Amniotic stem cell (primary cell): ENCODE data around the gene CNTNAP2.
"Not testable (repeated sequence)": the region's sequence is repeated elsewhere in the genome, so short reads cannot be mapped to it uniquely, and the experiment has no call there.

Source experiments
- DNase-seq: peaks from one replicate; lab custom pipeline; 2025; lab: John Stamatoyannopoulos, UW

CNTNAP2 gene

DNA sequence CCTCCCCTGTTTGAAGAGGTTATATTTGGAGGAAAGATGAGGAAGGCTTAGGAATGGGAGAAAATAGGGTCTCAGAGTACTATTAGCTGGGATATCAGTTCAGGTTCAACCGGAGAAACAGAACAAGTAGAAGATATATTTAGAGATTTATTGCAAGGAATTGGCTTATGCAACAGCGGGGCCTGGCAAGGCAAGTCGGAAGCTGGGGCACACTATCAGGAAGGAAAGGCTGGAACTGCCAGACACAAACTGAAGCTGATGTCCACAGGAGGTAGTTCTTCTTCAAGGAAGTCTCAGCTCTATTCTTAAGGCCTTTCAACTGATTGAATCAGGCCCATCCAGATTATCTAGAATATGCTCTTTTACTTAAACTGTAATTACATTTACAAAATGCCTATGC, 1534.4 kb downstream of the CNTNAP2 start:
- DNase-seq = no peak

DNA sequence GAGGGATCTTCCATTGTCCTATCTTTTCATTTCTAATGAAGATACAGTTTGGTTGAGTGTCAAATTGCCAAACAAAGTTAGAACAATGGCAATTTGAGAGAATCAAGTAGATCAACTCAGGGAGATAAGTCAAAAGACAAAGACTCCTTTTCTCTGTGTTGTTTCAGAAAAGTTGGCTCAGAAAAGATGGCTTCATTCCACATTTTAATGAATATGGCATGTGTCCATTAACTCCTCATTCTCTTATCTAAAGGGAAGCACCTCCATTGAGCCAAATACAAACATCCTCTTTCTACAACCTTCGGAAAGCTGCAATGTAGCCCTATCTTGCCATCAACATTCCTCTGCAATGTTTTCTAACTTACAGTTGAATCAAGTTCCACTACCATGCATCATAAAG, 1535.0 kb downstream of the CNTNAP2 start:
- DNase-seq = no peak

DNA sequence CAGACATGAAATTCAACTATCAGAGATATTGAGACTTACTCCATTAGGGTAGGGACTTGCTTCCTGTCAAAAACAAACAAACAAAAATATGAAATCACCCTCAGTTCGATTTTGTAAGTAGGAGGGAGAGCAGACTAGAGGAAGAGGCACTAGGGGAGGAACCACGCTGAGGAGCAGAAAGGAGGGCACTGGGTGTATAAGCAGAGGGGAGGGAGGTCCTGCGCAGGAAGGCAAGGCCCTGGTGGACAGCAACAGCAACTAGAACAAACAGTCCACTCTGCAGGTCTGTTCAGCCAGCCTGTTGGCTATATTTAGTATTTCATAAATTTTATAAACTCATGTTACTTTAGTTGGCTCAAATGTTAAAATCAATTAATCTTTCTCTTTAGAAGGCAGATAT, 1536.9 kb downstream of the CNTNAP2 start:
- no peak for DNase-seq

DNA sequence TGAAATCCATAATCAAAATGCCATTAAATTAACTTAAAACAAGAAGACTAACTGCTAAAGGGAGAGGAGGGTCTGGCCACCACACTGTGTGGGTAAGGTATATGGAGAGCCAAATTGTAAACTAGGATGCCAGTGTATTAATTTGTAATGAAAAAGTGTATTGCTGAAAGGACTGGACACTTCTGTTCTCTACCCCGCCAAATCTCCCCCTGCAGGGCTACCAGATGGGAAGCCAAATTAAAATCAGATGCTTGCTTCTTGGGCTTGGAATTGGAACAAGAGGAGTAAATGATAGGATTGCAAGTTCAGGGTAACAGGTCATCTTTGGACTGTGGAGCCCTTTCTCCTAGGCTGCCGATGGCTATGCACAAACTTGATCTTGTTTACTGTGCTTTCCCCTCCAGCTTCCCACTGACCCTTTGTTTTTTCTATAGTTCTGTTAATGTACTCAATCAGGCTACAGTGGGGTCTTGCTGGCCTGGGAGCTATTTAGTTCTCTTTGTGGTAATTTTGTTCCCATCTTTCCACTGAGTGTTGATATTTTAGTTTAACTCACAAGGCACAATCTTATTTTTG, 1541.9 kb downstream of the CNTNAP2 start:
- DNase-seq = no peak

DNA sequence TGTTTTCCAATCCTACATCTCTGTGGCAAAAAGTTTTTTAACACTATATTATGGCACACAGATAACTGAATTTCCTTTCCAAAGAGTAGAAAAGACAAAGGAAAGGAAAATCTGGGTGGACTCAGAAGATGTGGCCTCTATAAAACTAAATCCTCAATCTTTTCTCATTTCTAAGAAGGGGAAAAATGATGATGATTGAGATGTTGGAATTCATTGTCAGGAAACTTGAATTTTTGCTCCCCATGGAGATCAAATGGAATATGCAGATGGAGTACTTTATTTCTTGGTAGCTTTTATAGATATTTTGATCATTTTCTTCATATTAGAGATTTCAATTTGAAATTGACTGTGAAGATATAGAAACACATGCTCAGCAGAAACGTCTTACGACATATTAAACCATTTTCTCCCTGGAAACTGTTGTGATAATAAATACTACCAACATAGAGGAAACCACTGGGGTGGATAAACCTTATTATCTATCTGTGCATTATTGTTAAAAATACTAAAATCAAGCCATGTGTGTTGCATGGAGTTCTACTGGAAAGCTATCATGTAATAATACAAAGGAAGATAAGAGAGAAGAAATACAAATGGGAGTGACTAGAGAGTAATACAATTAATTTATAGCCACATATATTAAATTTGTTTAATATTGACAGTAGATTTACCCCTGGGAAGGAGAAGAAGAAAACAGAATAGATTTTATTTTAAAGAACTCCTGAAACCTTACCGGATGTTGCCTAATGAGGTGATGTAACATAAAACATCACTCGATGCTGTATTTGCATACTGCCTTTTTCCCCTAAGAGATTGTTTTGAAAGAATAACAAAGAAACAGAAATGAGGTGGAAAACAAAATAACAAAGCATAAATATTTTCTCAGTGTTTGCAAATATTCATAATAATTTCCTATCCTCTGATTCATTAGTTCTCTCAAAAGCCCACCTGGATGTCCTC, 1542.7 kb downstream of the CNTNAP2 start:
- no peak for DNase-seq

DNA sequence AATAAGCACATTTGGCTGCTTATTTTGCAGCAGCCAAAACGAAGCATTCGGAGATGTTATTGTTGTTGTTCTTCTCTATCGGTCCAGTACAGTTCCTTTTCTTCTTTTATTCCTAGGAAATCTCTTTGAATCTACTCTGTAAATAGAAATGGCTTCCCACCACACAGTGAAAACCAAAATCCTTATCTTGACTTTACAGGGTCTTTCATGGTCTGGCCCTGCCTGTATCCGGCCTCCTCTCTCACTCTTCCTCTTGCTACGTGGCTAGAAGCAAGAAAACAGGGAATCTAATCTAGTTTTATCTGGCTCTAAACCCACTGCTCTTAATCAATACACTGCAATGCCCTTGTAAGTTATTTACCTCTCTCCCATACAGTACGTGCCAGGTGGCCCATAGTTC, 1547.9 kb downstream of the CNTNAP2 start:
- DNase-seq = no peak

DNA sequence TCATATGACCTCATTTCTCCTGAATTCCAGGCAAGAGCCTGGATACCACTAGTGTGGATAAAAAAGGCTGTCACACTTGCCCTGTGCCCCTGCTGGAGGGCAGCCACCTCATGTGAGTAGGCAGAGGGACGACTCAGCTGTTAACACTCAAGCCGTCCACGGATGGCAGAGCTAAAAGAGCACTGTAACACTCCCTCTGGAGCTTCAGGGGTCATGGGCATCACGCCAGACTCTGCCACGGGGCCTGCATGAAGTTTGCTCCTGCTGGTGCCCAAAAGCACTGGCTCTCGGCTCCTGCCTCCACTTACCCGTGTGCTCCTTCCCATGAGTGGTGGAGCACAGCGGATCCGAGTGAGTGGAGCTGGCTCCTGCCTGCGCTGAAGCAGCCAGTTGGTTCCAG, 1554.2 kb downstream of the CNTNAP2 start:
- DNase-seq = no peak

DNA sequence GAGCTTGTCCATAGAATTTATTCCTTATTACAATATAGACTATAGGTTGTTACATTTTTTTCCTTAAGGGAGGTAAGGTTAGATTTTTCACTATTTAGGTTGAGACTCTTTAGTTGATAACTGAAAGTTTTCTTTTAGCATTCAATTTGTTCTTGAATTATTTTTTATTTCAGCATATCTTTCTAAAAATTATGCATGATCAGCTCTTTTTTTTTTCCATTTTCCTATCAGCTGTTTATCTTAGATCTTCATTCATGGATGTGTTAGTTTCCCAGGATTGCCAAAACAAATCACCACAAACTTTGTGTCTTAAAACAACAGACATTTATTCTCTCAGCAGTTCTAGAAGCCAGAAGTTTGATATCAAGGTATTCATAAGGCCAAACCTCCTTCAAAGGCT, 1558.1 kb downstream of the CNTNAP2 start:
- DNase-seq = no peak

DNA sequence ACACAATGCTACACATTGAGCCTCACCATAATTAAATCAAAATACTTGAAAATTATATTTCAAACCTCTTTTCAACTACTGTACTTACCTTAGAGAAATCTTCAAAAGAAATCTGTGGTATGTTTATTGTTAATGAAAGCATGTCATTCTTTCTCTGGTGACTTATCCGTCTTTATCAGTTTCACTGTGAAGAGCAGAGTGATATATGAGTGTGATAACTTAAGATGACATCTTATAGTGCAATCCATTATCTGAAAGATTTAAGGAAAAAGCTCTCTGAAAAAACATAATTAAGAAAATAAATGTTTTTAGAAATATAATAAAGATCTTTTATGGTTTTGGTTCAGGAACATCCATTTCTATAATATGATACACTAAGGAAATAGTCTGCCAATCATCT, 1562.3 kb downstream of the CNTNAP2 start:
- no peak for DNase-seq

DNA sequence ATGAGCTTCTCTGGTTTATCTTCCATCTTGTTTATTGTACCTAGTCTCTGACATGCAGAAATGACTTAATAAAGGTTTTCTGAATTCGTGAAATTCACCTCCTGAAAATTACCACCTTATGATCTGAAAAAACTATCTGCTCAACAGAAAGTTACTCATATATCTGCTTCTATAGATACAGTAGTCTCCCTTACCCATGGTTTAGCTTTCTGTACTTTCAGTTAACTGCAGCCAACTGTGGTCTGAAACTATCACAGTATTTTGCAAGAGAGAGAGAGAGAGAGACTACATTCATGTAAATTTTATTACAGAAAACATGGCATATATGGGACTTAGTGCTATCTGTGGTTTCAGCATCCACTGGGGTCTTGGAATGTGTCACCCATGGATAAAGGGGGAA, 1564.9 kb downstream of the CNTNAP2 start:
- DNase-seq = no peak

DNA sequence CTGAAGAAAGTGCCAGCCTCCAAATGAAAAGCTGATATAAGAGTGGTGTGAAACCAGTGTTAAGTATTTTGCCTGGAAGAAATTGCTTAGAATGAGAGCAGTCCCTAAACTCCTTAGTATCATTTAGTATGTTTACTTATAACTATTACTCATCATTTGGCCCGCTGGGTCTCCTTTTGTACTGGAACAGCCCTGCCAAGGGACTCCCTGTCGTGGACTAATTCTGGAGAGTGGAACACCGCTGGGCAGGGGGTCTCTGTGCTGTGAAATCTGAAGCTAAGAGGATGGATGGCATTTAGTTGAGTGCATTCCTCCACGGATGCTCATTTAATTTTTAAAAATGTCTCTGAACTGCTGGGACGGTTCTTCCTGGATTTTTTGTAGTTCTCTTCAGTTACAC, 1584.1 kb downstream of the CNTNAP2 start:
- DNase-seq = no peak

DNA sequence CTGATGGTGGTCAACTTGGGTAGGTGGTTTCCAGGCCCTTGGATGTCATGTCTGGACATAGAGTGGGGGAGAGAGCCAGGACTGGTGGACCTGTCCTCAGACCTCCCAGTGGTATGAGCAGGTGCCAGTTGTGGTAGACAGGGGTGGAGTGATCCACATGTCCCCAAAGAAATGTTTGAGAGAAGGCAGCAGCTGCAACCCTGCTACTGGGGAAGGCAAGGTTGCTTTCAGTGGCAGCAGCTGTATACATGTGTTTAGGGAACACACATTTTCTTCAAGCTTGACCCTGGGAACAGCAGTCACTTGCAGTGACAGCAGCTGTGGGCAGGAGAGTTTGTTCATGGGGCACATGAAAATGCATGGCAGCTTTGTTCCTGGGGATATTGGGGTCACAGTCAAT, 1591.3 kb downstream of the CNTNAP2 start:
- DNase-seq = no peak

DNA sequence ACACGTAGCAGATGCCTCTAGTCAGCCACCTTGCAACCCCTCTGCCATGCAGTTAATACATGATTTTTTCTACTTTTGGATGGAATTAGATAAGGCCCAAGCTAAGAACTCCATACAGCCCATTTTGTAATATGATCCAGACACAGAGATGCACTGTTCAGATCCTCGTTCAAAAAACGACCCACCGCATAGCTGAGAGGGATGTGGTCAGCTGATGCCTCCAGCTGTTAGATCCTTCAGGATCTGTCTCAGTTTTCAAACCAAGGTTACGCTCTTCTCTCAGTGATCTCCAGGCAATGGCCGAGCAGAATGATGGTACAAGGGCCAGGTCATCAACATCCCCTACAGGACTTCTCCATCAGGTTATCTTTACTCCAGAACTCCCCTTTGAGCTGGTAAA, 1592.3 kb downstream of the CNTNAP2 start:
- no peak for DNase-seq

DNA sequence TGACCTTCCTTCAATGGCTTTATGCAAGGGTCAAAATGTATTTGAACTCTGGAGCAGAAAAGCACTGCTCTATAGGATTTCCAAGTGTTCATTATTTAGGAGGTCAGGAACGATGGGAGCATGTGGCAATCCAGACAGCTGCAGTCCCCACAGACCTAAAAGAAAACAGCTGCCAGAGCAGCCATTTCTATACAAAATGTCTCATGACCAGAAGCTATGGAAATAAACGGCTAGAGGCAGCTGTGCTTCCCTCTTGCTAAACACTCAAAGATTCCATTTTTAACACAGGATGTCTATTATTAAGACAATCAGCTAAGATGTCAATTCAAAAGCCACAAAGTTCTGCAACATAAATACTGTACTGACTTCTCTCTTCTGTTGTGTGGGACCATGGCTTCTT, 1594.8 kb downstream of the CNTNAP2 start:
- DNase-seq = no peak

DNA sequence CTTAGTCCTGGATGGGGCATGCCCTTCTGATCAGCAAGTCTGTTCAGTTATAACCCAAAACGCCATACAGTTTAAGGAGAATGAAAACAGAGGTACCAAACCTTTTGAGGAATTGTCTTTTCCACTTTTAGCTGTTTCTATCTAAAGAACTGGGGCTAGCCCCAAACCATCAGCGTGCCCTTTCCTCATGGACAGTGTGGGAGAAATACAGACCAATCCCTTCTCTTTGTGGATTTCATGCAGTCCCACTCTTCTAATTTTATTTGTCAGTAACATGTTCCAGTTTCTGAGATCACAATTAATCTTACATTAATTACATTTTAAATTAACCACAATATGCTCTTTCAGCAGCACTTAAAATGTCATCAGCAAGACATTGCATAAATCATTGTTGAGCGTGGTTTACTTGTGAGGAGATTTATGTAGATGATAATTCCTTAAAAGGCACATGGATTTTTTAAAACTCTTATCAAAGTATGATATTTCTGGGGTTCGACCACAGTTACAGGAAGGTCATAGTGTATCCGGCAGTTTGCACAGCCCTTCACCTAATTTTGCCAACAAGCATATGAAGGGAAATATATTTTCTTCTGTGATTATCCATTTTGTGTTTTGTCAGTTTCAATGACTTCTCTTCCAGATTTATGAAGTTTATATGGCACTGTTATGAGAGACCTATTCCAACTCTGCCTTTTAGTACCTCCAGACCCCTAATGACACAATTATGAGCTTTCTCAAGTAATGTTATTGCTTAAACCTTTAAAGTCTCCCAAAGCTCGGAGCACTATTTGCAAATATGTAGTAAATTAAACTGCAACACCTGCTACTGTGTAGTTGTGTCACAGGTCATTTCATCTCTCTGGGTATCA, 1605.6 kb downstream of the CNTNAP2 start:
- no peak for DNase-seq

DNA sequence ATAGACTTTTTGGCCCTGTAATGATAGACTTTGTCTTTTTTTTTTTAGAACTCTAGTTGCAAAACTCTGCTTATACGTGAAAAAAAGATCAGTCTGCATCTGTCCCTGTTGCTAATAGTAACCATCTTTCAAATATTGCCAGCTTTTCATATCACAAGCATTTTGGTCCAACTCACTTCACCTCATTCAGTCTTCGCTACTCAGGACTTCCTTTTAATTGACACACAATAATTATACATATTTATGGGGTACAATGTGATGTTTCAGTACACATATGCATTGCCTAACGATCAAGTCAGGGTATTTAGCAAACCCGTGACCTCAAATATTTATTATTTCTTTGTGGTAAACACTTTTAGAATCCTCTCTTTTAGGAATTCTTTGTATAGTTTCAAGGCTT, 1606.9 kb downstream of the CNTNAP2 start:
- no peak for DNase-seq

DNA sequence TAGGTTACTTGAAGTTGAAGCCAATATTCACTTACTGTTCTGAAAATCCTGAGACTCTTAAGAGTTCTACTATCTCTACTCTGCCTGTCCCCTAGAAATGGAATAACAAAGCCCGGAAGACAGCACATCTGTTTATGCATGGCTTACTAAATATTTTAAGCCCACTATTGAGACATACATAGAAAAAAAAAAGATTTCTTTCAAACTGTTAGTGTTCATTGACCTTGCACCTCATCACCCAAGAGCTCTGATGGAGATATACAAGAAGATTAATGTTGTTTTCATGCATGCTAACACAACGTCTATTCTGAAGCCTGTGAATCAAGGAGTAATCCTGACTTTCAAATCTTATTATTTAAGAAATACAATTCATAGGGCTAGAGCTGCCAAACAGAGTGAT, 1614.7 kb downstream of the CNTNAP2 start:
- DNase-seq = no peak

DNA sequence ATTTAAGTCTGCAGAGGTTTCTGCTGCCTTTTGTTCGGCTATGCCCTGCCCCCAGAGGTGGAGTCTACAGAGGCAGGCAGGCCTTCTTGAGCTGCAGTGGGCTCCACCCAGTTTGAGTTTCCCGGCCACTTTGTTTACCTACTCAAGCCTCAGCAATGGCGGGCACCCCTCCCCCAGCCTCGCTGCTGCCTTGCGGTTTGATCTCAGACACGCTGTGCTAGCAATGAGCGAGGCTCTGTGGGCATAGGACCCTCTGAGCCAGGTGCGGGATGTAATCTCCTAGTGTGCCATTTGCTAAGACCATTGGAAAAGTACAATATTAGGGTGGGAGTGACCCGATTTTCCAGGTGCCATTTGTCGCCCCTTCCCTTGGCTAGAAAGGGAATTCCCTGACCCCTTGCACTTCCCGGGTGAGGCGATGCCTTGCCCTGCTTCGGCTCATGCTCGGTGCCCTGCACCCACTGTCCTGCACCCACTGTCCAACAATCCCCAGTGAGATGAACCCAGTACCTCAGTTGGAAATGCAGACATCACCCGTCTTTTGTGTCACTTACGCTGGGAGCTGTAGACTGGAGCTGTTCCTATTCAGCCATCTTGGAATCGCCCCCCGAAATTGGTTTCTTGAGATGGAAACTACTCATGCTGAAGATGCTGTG, 1621.1 kb downstream of the CNTNAP2 start:
- not testable (repeated sequence) for DNase-seq

DNA sequence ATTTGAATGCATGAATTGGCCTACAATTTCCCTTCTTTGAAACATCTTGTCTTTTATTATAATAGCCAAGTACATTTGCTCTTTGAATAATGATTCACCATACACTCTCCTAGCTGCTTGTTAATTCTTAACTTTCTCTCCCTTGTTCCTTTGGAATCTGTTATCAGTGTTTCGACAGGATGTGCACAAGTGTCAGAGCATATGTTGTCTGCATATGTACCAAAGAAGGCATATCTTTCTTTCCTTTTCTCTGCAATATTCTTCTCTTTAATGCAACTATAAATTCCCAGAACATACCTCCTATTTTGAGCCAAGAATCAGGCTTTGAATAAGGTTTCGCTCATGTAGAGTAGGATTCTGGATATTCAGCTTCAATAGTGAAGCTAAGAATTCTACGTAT, 1625.7 kb downstream of the CNTNAP2 start:
- DNase-seq = no peak

DNA sequence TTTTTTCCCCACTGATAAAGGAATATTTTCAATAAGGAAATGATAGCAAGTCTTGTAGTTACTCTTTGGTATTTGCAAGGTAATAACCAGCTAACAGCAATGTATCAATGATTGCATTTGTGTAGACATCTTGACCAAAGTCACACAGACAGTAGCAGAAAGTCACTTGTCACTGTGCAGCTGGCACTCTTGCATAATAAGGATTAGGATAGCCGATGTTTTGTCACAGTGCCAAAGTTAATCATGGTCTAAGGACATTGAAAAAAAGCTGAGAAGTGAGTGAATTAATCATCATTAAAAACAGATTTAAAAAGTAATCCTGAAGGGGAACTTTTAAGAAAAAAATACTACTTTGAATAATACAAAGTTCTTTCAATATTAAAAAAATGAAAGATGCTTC, 1639.7 kb downstream of the CNTNAP2 start:
- no peak for DNase-seq

DNA sequence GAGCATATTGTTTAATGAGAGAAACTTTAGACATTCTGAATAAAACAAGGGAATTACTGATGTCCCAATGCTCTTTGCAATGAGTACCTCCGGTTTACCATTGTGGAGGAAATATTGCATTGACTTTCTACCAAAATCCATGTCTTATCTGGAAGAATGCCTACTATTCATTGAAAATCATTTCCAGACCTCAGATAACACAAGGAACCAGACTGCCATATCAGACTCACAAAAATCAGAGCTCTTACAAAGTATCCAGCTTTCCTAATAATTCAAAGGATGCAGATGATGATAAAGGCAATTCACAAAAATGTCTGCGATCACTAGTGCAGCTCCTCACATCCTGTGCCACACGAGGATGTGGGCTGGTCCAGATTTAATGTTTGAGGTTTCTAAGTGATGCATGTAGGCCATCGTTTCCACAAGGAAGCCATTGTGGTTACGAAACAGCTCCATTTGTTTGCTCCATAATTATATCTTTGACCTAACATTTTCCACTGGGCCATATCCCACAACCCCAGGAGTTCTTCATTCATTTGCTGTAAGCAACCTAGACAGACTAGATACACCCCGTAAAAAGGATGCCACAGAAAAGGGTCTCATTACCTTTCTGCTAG, 1642.8 kb downstream of the CNTNAP2 start:
- DNase-seq = no peak

DNA sequence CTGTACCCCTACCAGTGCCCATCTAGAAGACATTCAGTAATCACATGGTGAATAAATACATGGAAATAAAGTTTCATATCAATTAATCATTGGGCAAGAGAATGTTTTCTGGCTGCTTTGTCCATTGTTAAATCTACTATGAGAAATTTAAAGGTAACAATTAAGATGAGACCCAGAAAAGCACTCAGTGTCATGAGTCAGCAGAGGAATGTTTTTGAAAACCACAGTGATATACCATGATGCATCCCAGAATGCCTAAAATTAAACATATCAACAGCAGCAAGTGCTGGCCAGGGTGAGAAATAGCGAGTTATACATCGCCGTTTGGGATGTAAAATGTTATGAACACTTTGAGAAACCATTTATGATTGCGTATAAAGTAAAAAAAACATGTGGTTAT, 1648.7 kb downstream of the CNTNAP2 start:
- DNase-seq = no peak
